ENCODE measurements around the gene MTUS2.

DNA sequence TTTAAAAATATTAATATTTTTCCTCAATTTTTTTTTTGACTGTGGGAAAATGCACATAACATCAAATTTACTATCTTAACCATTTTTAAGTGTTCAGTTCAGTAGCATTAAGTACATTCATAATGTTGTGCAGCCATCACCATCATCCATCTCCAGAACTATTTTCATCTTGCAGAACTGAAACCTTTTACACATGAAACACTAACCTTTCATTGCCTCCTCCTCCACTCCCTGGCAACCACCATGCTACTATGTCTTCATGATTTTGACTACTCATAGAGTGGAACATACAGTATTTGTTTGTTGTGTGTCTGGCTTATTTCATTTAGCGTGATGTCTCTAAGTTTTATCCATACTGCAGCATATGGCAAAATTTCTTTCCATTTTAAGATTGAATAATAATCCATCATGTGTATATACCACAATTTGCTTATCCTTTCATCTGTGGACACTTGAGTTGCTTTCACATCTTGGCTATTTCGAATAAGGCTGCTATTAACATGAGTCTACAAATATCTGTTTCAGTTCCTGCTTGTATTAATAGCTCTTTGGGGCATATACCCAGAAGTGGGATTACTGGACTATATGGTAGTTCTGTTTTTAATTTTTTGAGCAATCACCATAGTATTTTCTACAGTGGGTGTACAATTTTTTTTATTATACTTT is 376.4 kb downstream of the MTUS2 start:
- no peak for TF ChIP-seq MAX (IDR thresholded peaks at IDR 0.05)
- TF ChIP-seq TEAD4 (IDR thresholded peaks at IDR 0.05; ENCODE audit: low read depth, low read length): no peak
- no peak for TF ChIP-seq CREB1 (IDR thresholded peaks at IDR 0.05)
- TF ChIP-seq, protein P1, sequence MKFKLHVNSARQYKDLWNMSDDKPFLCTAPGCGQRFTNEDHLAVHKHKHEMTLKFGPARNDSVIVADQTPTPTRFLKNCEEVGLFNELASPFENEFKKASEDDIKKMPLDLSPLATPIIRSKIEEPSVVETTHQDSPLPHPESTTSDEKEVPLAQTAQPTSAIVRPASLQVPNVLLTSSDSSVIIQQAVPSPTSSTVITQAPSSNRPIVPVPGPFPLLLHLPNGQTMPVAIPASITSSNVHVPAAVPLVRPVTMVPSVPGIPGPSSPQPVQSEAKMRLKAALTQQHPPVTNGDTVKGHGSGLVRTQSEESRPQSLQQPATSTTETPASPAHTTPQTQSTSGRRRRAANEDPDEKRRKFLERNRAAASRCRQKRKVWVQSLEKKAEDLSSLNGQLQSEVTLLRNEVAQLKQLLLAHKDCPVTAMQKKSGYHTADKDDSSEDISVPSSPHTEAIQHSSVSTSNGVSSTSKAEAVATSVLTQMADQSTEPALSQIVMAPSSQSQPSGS (IDR thresholded peaks at IDR 0.05; ENCODE audit: low read length): no peak
- TF ChIP-seq, protein P2, sequence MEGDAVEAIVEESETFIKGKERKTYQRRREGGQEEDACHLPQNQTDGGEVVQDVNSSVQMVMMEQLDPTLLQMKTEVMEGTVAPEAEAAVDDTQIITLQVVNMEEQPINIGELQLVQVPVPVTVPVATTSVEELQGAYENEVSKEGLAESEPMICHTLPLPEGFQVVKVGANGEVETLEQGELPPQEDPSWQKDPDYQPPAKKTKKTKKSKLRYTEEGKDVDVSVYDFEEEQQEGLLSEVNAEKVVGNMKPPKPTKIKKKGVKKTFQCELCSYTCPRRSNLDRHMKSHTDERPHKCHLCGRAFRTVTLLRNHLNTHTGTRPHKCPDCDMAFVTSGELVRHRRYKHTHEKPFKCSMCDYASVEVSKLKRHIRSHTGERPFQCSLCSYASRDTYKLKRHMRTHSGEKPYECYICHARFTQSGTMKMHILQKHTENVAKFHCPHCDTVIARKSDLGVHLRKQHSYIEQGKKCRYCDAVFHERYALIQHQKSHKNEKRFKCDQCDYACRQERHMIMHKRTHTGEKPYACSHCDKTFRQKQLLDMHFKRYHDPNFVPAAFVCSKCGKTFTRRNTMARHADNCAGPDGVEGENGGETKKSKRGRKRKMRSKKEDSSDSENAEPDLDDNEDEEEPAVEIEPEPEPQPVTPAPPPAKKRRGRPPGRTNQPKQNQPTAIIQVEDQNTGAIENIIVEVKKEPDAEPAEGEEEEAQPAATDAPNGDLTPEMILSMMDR (IDR thresholded peaks at IDR 0.05; ENCODE audit: control extremely low read depth in 1 of 3, insufficient read depth in 1 of 3, low read depth in 1 of 3, low read length in 3 of 3): no peak
- TF ChIP-seq POLR2A (IDR thresholded peaks at IDR 0.05; ENCODE audit: control extremely low read depth in 1 of 2, low read depth in 2 of 2, low read length in 2 of 2): no peak
- TF ChIP-seq USF2 (IDR thresholded peaks at IDR 0.05; ENCODE audit: low read length): no peak
- no peak for TF ChIP-seq SUZ12 (IDR thresholded peaks at IDR 0.05; ENCODE audit: low read length)
- TF ChIP-seq KDM5A (IDR thresholded peaks at IDR 0.05; ENCODE audit: low read length): no peak
- no peak for TF ChIP-seq SRF (IDR thresholded peaks at IDR 0.05; ENCODE audit: low read depth, low read length)
- TF ChIP-seq EGR1 (IDR thresholded peaks at IDR 0.05; ENCODE audit: borderline replicate concordance, low read depth, low read length): no peak
- TF ChIP-seq KDM1A (IDR thresholded peaks at IDR 0.05; ENCODE audit: borderline replicate concordance, low read length): no peak
- TF ChIP-seq CBX5 (IDR thresholded peaks at IDR 0.05; ENCODE audit: low read depth, low read length): no peak
- TF ChIP-seq RXRA (IDR thresholded peaks at IDR 0.05; ENCODE audit: insufficient read depth, low read depth, low read length): no peak
